ENCODE data around the gene CMSS1. TPM values are rescaled to one million over a fixed set of nuclear protein-coding genes. Genes with fewer than 3 reads are reported as not detected.

Gene CMSS1
- total and polyA plus RNA-seq, 8 donors, result 2.7 to 33.3 (median 22.1) TPM

GRCh38 chr3:100230710-100231109 is 413.0 kb downstream of the CMSS1 start:
- H3K9me3 ChIP-seq, result no peaks in the 10 kb centered on the region
- H3K4me3 ChIP-seq, result no peak overlapping the region
- no peaks in the 10 kb centered on the region for H3K4me1 ChIP-seq
- intact Hi-C loops (cut with DNase I; ENCODE audit: low total_unique reads), result no loop called here
- H3K27ac ChIP-seq, result no peak overlapping the region
- no peaks in the 10 kb centered on the region for H3K27me3 ChIP-seq
- TF ChIP-seq EP300 (IDR thresholded peaks at IDR 0.05) (no peak), POLR2AphosphoS5 (IDR thresholded peaks at IDR 0.05) (no peak), CTCF (IDR thresholded peaks at IDR 0.05) (no peak), POLR2A (IDR thresholded peaks at IDR 0.05) (no peak)
- DNase-seq, result no peak
- H3K36me3 ChIP-seq, result no peaks in the 10 kb centered on the region
- 93 to 98% (median 95%) methylated on average over 3 of the region's 3 CpGs for WGBS, 5 donors

Small RNA genes within 50 kb of the gene (small RNA-seq; reads per million reads assigned to genes)
- 0 to 0.77 (median 0.22) reads per million in 4 donors for gene MIR3921

Other genes with a start within 250 kb of the CMSS1 start
- 10 to 100 TPM in 3 of 5 donors, 1 to 10 TPM in 2; 5.9 to 16.5 (median 11.7) TPM for gene COL8A1, start 179.3 kb upstream of the CMSS1 start, total RNA-seq
- gene COL8A1, start 179.3 kb upstream of the CMSS1 start, polyA plus RNA-seq, result 1 to 10 TPM in 1 of 3 donors, under 1 TPM in 2; 0.31 to 1.1 (median 0.90) TPM